Measurements from ENCODE around the gene SLC15A3.

GRCh38 chr11:60955571-60955970 lies 3.6 kb upstream of the SLC15A3 start:
- TF ChIP-seq, protein P1, sequence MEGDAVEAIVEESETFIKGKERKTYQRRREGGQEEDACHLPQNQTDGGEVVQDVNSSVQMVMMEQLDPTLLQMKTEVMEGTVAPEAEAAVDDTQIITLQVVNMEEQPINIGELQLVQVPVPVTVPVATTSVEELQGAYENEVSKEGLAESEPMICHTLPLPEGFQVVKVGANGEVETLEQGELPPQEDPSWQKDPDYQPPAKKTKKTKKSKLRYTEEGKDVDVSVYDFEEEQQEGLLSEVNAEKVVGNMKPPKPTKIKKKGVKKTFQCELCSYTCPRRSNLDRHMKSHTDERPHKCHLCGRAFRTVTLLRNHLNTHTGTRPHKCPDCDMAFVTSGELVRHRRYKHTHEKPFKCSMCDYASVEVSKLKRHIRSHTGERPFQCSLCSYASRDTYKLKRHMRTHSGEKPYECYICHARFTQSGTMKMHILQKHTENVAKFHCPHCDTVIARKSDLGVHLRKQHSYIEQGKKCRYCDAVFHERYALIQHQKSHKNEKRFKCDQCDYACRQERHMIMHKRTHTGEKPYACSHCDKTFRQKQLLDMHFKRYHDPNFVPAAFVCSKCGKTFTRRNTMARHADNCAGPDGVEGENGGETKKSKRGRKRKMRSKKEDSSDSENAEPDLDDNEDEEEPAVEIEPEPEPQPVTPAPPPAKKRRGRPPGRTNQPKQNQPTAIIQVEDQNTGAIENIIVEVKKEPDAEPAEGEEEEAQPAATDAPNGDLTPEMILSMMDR (IDR thresholded peaks at IDR 0.05): no peak
- no peak for TF ChIP-seq POLR2AphosphoS5 (IDR thresholded peaks at IDR 0.05; ENCODE audit: low read depth, low read length)

Measured in Panc1 (cell line).